Hematopoietic multipotent progenitor cell treated with erythropoietin and hydrocortisone succinate and interleukin-3 and kit ligand, for 17 days (in vitro differentiated cells): Measurements from ENCODE around the gene SELPLG.
"Not testable (repeated sequence)": the region's sequence is repeated elsewhere in the genome, so short reads cannot be mapped to it uniquely, and the experiment has no call there.

Source experiments
- DNase-seq: peaks from one replicate; pipeline ENCODE4 v3.0.0-alpha.2; 2015; ENCODE audit warnings: low spot score

The SELPLG gene

GRCh38 chr12:108655812-108656175 is 22.1 kb upstream of the SELPLG start:
- DNase-seq: not testable (repeated sequence)

GRCh38 chr12:108654622-108655021 is 20.9 kb upstream of the SELPLG start:
- DNase-seq: not testable (repeated sequence)

GRCh38 chr12:108653922-108654321 is 20.2 kb upstream of the SELPLG start:
- no peak for DNase-seq

- no peak for DNase-seq
These were observed 19.4 kb upstream of the SELPLG start for GRCh38 chr12:108653082-108653516.

GRCh38 chr12:108650083-108650482 is 16.4 kb upstream of the SELPLG start:
- no peak for DNase-seq

- no peak for DNase-seq
These were observed 16.0 kb upstream of the SELPLG start for GRCh38 chr12:108649669-108650068.

- no peak for DNase-seq
These were observed 15.4 kb upstream of the SELPLG start for GRCh38 chr12:108649126-108649525.

GRCh38 chr12:108648371-108648770 is 14.7 kb upstream of the SELPLG start:
- DNase-seq: no peak

- DNase-seq: no peak
These were observed 14.0 kb upstream of the SELPLG start for GRCh38 chr12:108647585-108648287.

- no peak for DNase-seq
These were observed 13.2 kb upstream of the SELPLG start for GRCh38 chr12:108646600-108647579.

- DNase-seq: no peak
These were observed 12.2 kb upstream of the SELPLG start for GRCh38 chr12:108645686-108646599.

- no peak for DNase-seq
These were observed 11.1 kb upstream of the SELPLG start for GRCh38 chr12:108644811-108645120.

- DNase-seq: no peak
These were observed 10.5 kb upstream of the SELPLG start for GRCh38 chr12:108643941-108644810.

- no peak for DNase-seq
These were observed 9.4 kb upstream of the SELPLG start for GRCh38 chr12:108642899-108643654.

- no peak for DNase-seq
These were observed 8.7 kb upstream of the SELPLG start for GRCh38 chr12:108642269-108642870.

- DNase-seq: no peak
These were observed 8.0 kb upstream of the SELPLG start for GRCh38 chr12:108641446-108642268.

- DNase-seq: peak; percentile 75
These were observed 7.2 kb upstream of the SELPLG start for GRCh38 chr12:108640802-108641445.

- DNase-seq: no peak
These were observed 5.5 kb upstream of the SELPLG start for GRCh38 chr12:108638997-108639822.
